Trophoblast cell (in vitro differentiated cells and primary cell): ENCODE results near the gene DAAM1.

Source experiments
- DNase-seq, 2 donors: peaks; one replicate each; pipeline ENCODE4 v3.0.0-alpha.2; 2016
- H2AFZ ChIP-seq: 2 replicates; pipeline ENCODE4 v1.6.1; 2013; ENCODE audit warnings: low read length, moderate library complexity, mild to moderate bottlenecking; ENCODE audit not compliant: insufficient read depth, poor library complexity
- H2AK5ac ChIP-seq: 2 replicates; pipeline ENCODE4 v1.6.1; 2013; ENCODE audit warnings: mild to moderate bottlenecking, low read length
- H2BK120ac ChIP-seq: 2 replicates; pipeline ENCODE4 v1.6.1; 2013; ENCODE audit warnings: low read length, mild to moderate bottlenecking, moderate library complexity; ENCODE audit not compliant: insufficient read depth, poor library complexity
- H2BK12ac ChIP-seq: 2 replicates; pipeline ENCODE4 v1.6.1; 2013; ENCODE audit warnings: mild to moderate bottlenecking, low read length, moderate library complexity
- H2BK5ac ChIP-seq: 2 replicates; pipeline ENCODE4 v1.6.1; 2013; ENCODE audit warnings: low read length, low read depth, moderate library complexity, mild to moderate bottlenecking; ENCODE audit not compliant: poor library complexity
- H3K14ac ChIP-seq: 2 replicates; pipeline ENCODE4 v1.6.1; 2013; ENCODE audit warnings: mild to moderate bottlenecking, low read length
- H3K18ac ChIP-seq: 2 replicates; pipeline ENCODE4 v1.6.1; 2013; ENCODE audit warnings: mild to moderate bottlenecking, low read length
- H3K23ac ChIP-seq: 2 replicates; pipeline ENCODE4 v1.6.1; 2013; ENCODE audit warnings: low read length
- H3K27ac ChIP-seq: 2 replicates; pipeline ENCODE4 v1.5.1; 2013; ENCODE audit warnings: low read depth, mild to moderate bottlenecking, inconsistent platforms, low read length, moderate library complexity
- H3K27me3 ChIP-seq: 2 replicates; pipeline ENCODE4 v1.6.1; 2013; ENCODE audit warnings: inconsistent platforms, mild to moderate bottlenecking, low read length, moderate library complexity; ENCODE audit not compliant: insufficient read depth
- H3K36me3 ChIP-seq, 2 experiments: 1 replicate in 1 of 2; 2 replicates in 1 of 2; pipeline ENCODE4 v1.6.1; 2013; ENCODE audit warnings: low read length in 2 of 2, mild to moderate bottlenecking in 2 of 2, moderate library complexity in 1 of 2; ENCODE audit not compliant: insufficient read depth in 2 of 2, control insufficient read depth in 1 of 2
- H3K4ac ChIP-seq: 2 replicates; pipeline ENCODE4 v1.6.1; 2013; ENCODE audit warnings: low read depth, mild to moderate bottlenecking, low read length, moderate library complexity
- H3K4me1 ChIP-seq, 2 experiments: 1 replicate in 1 of 2; 2 replicates in 1 of 2; pipeline ENCODE4 v1.6.1; 2013; ENCODE audit warnings: low read length in 2 of 2, mild to moderate bottlenecking in 2 of 2, moderate library complexity in 1 of 2; ENCODE audit not compliant: insufficient read depth in 2 of 2, control insufficient read depth in 1 of 2
- H3K4me2 ChIP-seq: 2 replicates; pipeline ENCODE4 v1.6.1; 2013; ENCODE audit warnings: inconsistent platforms, mild to moderate bottlenecking, low read length, moderate library complexity
- H3K4me3 ChIP-seq: 2 replicates; pipeline ENCODE4 v1.5.1; 2013; ENCODE audit warnings: mild to moderate bottlenecking, low read depth, low read length, inconsistent platforms
- H3K79me1 ChIP-seq: one replicate; pipeline ENCODE4 v1.6.1; 2013; ENCODE audit warnings: low read length
- H3K79me2 ChIP-seq: 2 replicates; pipeline ENCODE4 v1.6.1; 2013; ENCODE audit warnings: low read length, mild to moderate bottlenecking; ENCODE audit not compliant: control insufficient read depth, insufficient read depth, poor library complexity
- H3K9ac ChIP-seq: 2 replicates; pipeline ENCODE4 v1.6.1; 2013; ENCODE audit warnings: mild to moderate bottlenecking, low read length
- H3K9me3 ChIP-seq: 2 replicates; pipeline ENCODE4 v1.6.1; 2013; ENCODE audit warnings: low read depth, mild to moderate bottlenecking, control low read depth, inconsistent platforms, low read length; ENCODE audit not compliant: insufficient read depth
- H4K12ac ChIP-seq: 2 replicates; pipeline ENCODE4 v1.6.1; 2013; ENCODE audit warnings: low read depth, mild to moderate bottlenecking, low read length, moderate library complexity
- H4K8ac ChIP-seq: 2 replicates; pipeline ENCODE4 v1.6.1; 2013; ENCODE audit warnings: low read depth, mild to moderate bottlenecking, low read length, moderate library complexity
- H4K91ac ChIP-seq: one replicate; pipeline ENCODE4 v1.6.1; 2013; ENCODE audit warnings: low read depth, mild to moderate bottlenecking, low read length, moderate library complexity
- WGBS: extraction: QIAGEN DNeasy Blood & Tissue Kit; methylation state at CpG from one replicate; pipeline ENCODE4 v1.1.7; 2013; ENCODE audit warnings: missing lambda C conversion rate; ENCODE audit not compliant: insufficient read length, insufficient coverage; ENCODE audit errors: extremely low coverage; 5-methylcytosine and 5-hydroxymethylcytosine counted together

Gene DAAM1

DNA sequence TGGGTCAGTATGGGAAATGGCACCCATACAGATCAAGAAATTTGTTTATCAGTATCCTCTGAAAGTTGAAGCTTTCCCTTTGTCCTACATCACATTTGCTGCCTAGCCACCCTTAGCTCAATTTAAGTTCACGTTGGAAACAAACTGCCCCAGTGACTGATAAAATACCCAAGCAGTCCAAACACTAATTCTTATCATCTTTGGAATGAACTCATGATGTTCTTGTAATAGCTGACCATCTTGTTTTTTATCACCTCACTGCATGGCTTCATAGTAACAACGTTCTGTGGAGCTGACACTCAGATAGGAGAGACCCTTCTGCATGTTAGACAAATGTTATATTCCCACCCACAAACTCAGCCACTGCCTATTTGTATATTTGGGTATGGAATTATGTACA is 183.3 kb downstream of the DAAM1 start:
- no peak overlapping the region for H4K12ac ChIP-seq
- no peak overlapping the region for H2AK5ac ChIP-seq
- no peak overlapping the region for H2BK5ac ChIP-seq
- H3K36me3 ChIP-seq, result peaks cover 0 to 2% of the 10 kb centered on the region in 2 experiments
- H3K4me2 ChIP-seq, result no peak overlapping the region
- H3K27ac ChIP-seq, result no peak overlapping the region
- H2BK12ac ChIP-seq, result no peak overlapping the region
- no peak overlapping the region for H3K4ac ChIP-seq
- no peaks in the 10 kb centered on the region for H3K9me3 ChIP-seq
- no peaks in the 10 kb centered on the region for H3K79me2 ChIP-seq
- no peak overlapping the region for H3K9ac ChIP-seq
- H3K14ac ChIP-seq, result no peak overlapping the region
- H2AFZ ChIP-seq, result no peak overlapping the region
- no CpG with 5 or more reads among the region's 2 CpGs for WGBS
- no peak overlapping the region for H3K4me3 ChIP-seq
- H4K91ac ChIP-seq, result no peak overlapping the region
- H4K8ac ChIP-seq, result no peak overlapping the region
- H3K4me1 ChIP-seq, result no peaks in the 10 kb centered on the region
- H3K27me3 ChIP-seq, result no peaks in the 10 kb centered on the region
- H3K79me1 ChIP-seq, result no peaks in the 10 kb centered on the region
- peak in 1 of 2 donors; percentile 72 for DNase-seq
- no peak overlapping the region for H3K18ac ChIP-seq
- H3K23ac ChIP-seq, result no peak overlapping the region
- H2BK120ac ChIP-seq, result no peak overlapping the region

DNA sequence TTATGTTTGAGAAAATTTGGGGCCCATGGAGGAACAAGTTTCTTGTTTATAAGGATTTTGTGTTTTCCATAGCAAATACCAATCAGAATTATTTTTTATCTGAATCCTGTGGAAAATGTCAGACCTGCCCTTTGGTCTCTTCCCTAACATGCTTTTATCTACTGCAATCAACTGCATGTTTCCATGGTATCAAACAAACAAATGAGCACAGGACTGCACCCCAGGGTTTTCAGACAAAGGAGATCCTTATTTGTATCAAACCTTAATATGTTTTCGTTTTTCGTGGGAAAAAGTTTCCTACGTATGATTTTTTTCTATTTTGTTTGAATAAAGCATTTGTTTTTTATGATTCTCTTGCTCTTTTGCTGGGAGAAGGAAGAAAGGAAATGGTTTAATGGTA is 185.6 kb downstream of the DAAM1 start:
- H2BK120ac ChIP-seq, result no peak overlapping the region
- H3K14ac ChIP-seq, result no peak overlapping the region
- peaks cover 2% of the 10 kb centered on the region for H3K79me1 ChIP-seq
- peak in 1 of 2 donors; percentile 37 for DNase-seq
- H3K23ac ChIP-seq, result no peak overlapping the region
- no peak overlapping the region for H2BK5ac ChIP-seq
- no peaks in the 10 kb centered on the region for H3K36me3 ChIP-seq
- no peak overlapping the region for H3K9ac ChIP-seq
- peaks cover 7 to 8% of the 10 kb centered on the region in 2 experiments for H3K4me1 ChIP-seq
- no peak overlapping the region for H4K12ac ChIP-seq
- H3K18ac ChIP-seq, result no peak overlapping the region
- no peak overlapping the region for H4K91ac ChIP-seq
- H3K9me3 ChIP-seq, result no peaks in the 10 kb centered on the region
- no peak overlapping the region for H3K27ac ChIP-seq
- H3K4me3 ChIP-seq, result no peak overlapping the region
- H2AK5ac ChIP-seq, result no peak overlapping the region
- H3K27me3 ChIP-seq, result no peaks in the 10 kb centered on the region
- H3K4ac ChIP-seq, result no peak overlapping the region
- H2AFZ ChIP-seq, result no peak overlapping the region
- no peaks in the 10 kb centered on the region for H3K79me2 ChIP-seq
- H2BK12ac ChIP-seq, result no peak overlapping the region
- WGBS, result no CpG with 5 or more reads among the region's 3 CpGs
- no peak overlapping the region for H4K8ac ChIP-seq
- H3K4me2 ChIP-seq, result no peak overlapping the region

DNA sequence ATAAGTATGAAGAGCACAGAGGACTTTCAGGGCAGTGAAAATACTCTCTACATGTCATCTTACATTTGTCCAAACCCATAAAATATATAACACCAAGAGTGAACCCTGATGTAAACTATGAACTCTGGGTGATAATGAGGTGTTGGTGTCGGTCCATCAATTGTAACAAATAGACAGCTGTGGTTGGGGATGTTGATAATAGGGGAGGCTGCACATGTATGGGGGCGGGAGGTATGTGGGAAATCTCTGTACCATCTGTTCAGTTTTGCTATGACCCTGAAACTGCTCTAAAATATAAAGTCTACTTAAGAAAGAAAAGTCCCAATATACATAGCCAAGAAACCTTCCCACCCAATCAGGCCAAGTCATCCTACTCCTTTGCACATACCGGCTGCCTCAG is 188.2 kb downstream of the DAAM1 start:
- H3K27me3 ChIP-seq, result no peaks in the 10 kb centered on the region

GRCh38 chr14:59377491-59377890 is 189.0 kb downstream of the DAAM1 start:
- peaks cover 2% of the 10 kb centered on the region for H3K79me1 ChIP-seq
- WGBS, result no CpG with 5 or more reads among the region's 3 CpGs
- H3K4me1 ChIP-seq, result peaks cover 7 to 8% of the 10 kb centered on the region in 2 experiments
- H3K9me3 ChIP-seq, result no peaks in the 10 kb centered on the region
- H4K91ac ChIP-seq, result peak overlapping the region; percentile 65
- no peak overlapping the region for H2BK120ac ChIP-seq
- H3K36me3 ChIP-seq, result no peaks in the 10 kb centered on the region
- no peak overlapping the region for H3K9ac ChIP-seq
- H3K23ac ChIP-seq, result no peak overlapping the region
- H2BK12ac ChIP-seq, result peak overlapping the region; percentile 6
- H3K27ac ChIP-seq, result peak overlapping the region; percentile 24
- H2AFZ ChIP-seq, result no peak overlapping the region
- H3K4me2 ChIP-seq, result no peak overlapping the region
- no peaks in the 10 kb centered on the region for H3K27me3 ChIP-seq
- no peak overlapping the region for H2BK5ac ChIP-seq
- no peak overlapping the region for H2AK5ac ChIP-seq
- H3K14ac ChIP-seq, result peak overlapping the region; percentile 40
- no peak overlapping the region for H4K12ac ChIP-seq
- H4K8ac ChIP-seq, result no peak overlapping the region
- H3K18ac ChIP-seq, result no peak overlapping the region
- DNase-seq, result no peak
- H3K4ac ChIP-seq, result no peak overlapping the region
- no peak overlapping the region for H3K4me3 ChIP-seq
- H3K79me2 ChIP-seq, result no peaks in the 10 kb centered on the region

More for the DNA sequence above, 188.2 kb downstream of the DAAM1 start:
- Histone ChIP-seq H4K12ac (no peak overlapping the region), H3K4me2 (no peak overlapping the region), H2BK5ac (no peak overlapping the region), H3K36me3 (no peaks in the 10 kb centered on the region), H4K8ac (no peak overlapping the region), H2AFZ (no peak overlapping the region), H3K79me2 (no peaks in the 10 kb centered on the region), H3K4me1 (peaks cover 7 to 8% of the 10 kb centered on the region in 2 experiments), H3K27ac (peak overlapping the region; percentile 48), H4K91ac (no peak overlapping the region), H3K79me1 (peaks cover 2% of the 10 kb centered on the region), H3K4ac (no peak overlapping the region), H2BK120ac (no peak overlapping the region), H3K4me3 (no peak overlapping the region), H3K9me3 (no peaks in the 10 kb centered on the region), H3K14ac (no peak overlapping the region), H3K23ac (no peak overlapping the region), H2AK5ac (no peak overlapping the region), H3K18ac (no peak overlapping the region), H3K9ac (no peak overlapping the region), H2BK12ac (no peak overlapping the region)
- no peak for DNase-seq
- no CpG with 5 or more reads among the region's 3 CpGs for WGBS
